Stimulated activated CD8-positive, alpha-beta memory T cell treated with anti-CD3 and anti-CD28 coated beads, Interleukin-12 subunit alpha, Interleukin-12 subunit beta, amount 100 ng/mL, for 4 hours (primary cell): Measurements from ENCODE around the gene CA10.

ENCODE experiments used
- DNase-seq: peaks from one replicate; pipeline ENCODE4 v3.0.0-alpha.2; 2020; ENCODE audit warnings: low read depth

Gene CA10

DNA sequence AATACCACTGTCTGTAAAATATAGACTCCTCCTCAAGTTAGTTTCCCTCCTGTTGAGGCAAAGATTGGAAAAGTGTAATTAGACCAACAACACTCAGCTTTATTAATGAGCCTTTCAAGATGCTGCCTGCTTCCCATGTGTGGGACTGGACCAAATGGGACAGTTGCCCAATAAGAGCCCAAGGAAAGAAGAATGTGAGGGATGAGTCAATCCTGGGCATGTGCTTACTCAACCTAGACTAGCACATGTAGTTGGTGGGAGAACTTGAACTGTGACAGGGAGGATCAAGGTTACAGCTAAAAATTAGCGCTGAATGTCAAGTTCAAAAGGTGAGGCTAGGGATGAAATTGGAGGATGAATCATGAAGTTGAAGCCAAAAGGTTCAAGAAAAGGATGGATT is 435.5 kb downstream of the CA10 start:
- DNase-seq: no peak

GRCh38 chr17:51721730-51722129 is 436.8 kb downstream of the CA10 start:
- no peak for DNase-seq

GRCh38 chr17:51720439-51720838 is 438.1 kb downstream of the CA10 start:
- no peak for DNase-seq

DNA sequence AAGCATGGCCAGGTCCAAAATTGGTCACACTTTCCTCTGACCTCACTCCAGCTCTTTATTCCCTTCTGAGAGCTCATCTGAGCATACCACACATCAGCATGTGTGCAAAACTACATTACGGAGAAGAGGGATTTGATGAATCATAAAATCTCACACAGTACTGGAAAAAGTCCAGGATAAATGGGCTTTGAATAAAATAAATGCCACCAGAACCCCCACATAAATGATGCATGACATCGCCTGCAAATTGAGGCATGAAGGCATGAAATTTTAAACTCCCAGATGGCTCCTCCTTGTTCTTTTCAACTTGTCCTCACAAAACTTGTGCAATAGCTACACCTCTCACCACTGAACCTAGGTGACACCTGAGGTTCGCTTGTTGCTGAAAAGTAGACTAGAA is 439.5 kb downstream of the CA10 start:
- DNase-seq: no peak

- DNase-seq: no peak
These were observed 446.9 kb downstream of the CA10 start for GRCh38 chr17:51711581-51711980.

GRCh38 chr17:51710634-51710979 is 447.9 kb downstream of the CA10 start:
- no peak for DNase-seq

DNA sequence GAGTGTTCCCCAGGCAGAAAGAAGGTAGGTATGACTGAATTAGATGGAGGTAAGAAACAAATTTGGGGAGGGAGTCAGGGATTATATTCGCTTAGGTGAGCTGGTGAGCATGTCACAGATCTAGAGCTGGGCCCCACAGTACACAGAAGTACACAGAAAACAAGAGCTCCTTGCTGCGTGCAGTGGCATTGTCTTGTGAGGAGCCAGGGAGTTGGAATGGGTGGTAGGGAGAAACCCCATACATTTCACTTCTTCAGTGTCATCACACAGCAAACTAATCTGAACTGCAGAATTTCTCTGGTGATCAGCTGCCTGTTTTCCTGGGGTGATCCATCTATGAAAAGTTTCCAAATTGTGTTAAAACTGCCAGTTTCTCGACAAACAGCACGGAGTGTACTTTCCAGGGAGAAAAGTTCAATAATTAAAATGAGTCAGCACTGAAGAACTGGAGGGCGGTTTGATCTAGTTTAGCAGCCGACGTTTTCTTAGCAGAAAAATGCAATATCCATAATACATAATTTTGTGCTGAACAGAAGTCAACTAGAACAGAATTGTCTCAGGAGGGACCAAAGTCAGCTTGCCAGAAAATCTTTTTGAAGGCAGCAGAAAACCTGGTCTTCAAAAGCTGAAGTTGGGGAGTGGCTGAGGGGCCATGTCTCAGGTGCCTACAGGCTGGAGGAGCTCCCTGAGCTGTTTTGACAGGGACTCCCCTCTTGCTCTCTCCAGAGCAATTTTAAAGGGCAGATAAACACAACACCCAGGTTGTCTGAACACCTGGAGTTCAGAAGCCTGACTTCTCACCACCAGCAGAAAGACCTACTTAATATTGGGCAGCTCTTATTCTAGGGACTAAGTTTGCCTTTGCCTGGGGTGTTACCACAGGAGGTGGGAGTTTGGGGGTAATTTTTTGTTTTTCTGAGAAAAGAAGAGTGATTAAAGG is 448.6 kb downstream of the CA10 start:
- no peak for DNase-seq

GRCh38 chr17:51707216-51707615 is 451.3 kb downstream of the CA10 start:
- no peak for DNase-seq

DNA sequence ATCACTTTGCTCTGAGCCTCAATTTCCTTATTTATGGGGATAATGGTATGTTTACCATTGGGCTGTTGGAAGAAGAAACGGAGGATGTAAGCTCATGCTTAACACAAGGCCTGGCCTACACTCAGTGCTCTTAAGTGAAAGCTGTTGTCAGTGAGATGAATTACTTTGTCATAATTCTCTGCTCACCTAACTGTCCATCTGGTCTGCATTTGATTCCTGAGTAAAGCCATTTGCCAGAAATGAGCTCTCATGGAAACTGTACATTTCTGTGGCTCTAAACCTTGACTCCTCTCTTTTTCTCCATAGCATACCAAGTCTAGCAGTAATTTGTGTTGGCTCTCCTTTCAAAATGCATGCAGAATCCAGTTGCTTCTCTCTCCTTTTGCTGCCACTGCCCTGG is 452.4 kb downstream of the CA10 start:
- no peak for DNase-seq

GRCh38 chr17:51703361-51704341 is 454.9 kb downstream of the CA10 start:
- DNase-seq: no peak

DNA sequence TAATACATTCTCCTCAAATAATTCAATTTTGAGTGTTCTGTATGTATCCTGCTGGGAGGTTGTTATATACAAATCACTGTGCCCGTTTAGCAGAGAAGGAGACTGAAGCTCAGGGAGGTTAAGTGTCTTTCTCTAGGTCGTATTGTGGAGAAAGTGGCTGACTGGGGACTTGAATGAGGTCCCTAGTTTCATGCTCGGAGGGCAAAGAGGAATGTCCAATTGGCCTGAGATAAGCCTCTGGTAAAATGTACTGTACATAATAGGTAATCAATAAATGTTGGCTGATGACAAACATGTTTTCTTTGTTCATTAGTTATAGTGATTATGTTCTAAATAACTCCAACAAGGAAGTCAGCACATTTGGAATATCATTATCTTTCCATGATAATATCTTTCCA is 455.6 kb downstream of the CA10 start:
- DNase-seq: no peak

GRCh38 chr17:51701501-51701900 is 457.0 kb downstream of the CA10 start:
- DNase-seq: no peak

DNA sequence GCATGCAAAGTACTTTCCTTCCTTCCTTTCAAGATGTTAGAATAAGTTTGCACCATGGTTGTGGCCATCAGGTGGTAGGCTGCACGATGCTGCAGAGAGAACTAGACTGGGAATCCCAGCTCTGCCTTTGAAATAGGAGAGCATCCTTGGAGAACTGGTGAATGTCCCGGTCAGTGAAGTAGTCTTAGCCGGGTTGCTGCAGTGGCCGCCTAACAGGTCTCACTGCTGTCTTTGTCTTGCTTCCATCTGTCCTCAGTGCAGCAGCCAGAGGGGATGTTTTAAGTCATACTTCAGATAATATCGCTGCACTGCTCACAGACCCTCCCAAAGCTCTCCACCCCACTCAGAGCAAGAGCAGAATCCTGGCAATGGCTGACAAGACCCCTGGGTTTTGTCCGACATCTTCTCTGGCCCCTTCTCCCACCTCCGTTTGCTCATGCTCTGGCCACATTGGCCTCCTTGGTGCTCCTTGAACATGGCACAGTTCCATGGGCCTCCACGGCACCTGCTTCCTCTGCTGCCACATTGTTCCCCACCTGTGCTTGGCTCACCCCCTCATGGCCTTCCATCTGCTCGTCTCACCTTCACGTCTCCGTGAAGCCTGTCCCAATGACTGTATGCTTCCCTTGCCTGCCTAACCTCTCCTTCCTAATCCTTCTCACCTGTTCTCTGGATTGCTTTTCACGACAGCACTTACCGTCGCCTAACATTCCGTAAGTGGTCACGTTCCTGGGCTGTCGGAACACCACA is 458.3 kb downstream of the CA10 start:
- DNase-seq: no peak

GRCh38 chr17:51699303-51699702 is 459.2 kb downstream of the CA10 start:
- no peak for DNase-seq

- no peak for DNase-seq
These were observed 465.6 kb downstream of the CA10 start for GRCh38 chr17:51692917-51693316.

DNA sequence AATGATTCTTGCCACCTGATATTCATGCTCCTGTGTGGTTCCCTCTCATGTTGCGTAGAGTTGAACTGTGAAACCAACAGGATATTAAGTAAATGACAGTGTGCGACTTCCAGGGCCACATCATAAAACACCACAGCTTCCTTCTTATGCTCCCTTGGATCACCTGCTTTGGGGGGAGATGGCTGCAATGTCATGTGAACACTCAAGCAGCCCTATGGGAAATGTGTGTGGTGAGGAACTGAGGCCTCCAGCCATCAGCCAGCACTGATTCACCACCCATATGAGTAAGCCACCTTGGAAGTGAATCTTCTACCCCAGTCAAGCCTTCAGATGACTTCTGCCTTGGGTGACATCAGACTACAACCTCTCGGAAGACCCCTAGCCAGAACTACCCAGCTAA is 470.6 kb downstream of the CA10 start:
- no peak for DNase-seq

DNA sequence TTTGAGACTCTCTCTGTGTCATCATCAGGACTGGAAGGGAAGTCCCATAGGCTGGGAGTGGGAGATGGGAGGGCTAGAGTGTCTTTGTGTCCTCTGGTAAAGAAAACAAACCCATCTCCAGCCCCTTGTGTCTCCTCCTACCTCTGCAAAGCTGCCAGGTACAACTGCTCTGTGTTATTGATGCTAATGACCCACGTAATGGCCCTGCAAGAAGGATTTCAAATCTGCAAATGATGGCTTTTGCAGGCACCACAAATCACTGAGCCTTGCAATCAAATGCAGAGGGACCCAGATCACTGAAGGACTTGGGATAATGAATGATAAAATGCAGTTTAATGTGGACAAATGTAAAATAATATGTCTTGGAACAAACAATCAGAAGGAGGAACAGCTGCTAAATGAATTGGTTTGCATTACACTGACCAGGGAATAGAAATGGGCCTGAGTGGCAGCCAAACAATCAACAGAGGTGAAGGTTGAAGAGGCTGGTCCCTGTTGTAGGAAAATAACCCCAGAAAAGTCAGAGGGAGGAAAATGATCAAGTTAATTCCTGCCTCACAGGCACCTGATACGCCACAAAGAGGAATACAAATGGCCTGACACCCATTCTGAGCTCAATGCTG is 473.1 kb downstream of the CA10 start:
- no peak for DNase-seq

- DNase-seq: no peak
These were observed 474.3 kb downstream of the CA10 start for GRCh38 chr17:51684214-51684613.

DNA sequence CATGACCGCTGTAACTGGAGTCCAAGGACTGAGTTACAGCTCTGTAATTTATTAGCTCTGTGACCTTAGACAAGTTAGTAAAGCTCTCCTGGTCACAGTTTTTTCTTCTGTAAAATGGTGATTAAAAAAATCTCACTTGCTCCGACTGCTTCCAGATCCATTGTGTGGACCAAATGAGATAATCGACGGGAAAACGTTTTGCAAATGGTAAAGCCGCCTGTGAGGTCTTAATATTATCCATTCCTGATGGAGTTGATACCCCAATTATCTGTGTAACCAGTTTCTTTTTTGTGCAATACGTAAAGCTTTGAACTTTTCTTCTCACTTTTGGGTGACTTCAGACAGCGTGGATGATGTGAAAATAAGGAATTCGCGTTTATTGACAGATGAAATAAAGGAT is 475.2 kb downstream of the CA10 start:
- no peak for DNase-seq

DNA sequence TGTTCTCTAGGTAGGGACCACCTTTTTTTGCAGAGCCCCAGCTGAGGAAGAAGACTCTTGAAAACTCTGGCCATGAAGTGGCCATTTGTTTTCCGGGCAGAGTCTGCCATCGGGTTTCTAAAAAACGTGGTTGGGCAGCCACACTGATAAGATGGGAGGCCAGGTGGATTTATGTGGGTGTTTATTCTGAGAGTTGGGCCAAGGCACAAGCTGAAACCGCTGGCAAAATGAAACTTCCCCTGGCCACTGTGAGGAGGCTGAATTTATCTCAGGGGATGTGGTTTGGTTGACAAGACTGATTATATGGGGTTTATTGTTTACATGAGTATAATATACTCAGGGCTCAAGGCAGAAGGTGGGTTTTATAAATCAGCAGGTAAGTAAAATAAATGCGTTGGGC is 476.4 kb downstream of the CA10 start:
- DNase-seq: no peak

- no peak for DNase-seq
These were observed 480.6 kb downstream of the CA10 start for GRCh38 chr17:51677875-51678274.
